ENCODE results near the gene RPP14. TPM values are rescaled to one million over a fixed set of nuclear protein-coding genes. Genes with fewer than 3 reads are reported as not detected.
A peak's percentile ranks its signal among the peaks of the same experiment; 100 is the strongest.

RPP14 gene
- total and polyA plus RNA-seq, 2 donors (not counting 1 experiment from before 2014, with no cell fraction given) = 10.6 to 17.1 TPM

GRCh38 chr3:58340594-58341244, 34.7 kb downstream of the RPP14 start:
- TF ChIP-seq EZH2 (IDR thresholded peaks at IDR 0.05; ENCODE audit: low read length, missing control alignments) (no peak), CTCF (conservative IDR thresholded peaks at IDR 0.05 in 1 of 2, IDR thresholded peaks at IDR 0.05 in 1 of 2; ENCODE audit: low read depth in 1 of 2, low read length in 2 of 2) (no peak)
- no peaks in the 10 kb centered on the region for H3K9me3 ChIP-seq (ENCODE audit: control insufficient read depth, insufficient read depth, low read depth, low read length)
- no peak overlapping the region for H3K9ac ChIP-seq (ENCODE audit: insufficient read depth, low read length)
- no peaks in the 10 kb centered on the region for H4K20me1 ChIP-seq (ENCODE audit: control insufficient read depth, extremely low read depth, insufficient read depth, low read length)
- no peak overlapping the region for H3K4me2 ChIP-seq (ENCODE audit: extremely low read depth, insufficient read depth, low read length)
- H3K36me3 ChIP-seq (ENCODE audit: control insufficient read depth, insufficient read depth, low read length) = peaks cover 1% of the 10 kb centered on the region
- no peak overlapping the region for H3K27ac ChIP-seq (ENCODE audit: insufficient read depth, low read length)
- peaks cover 11% of the 10 kb centered on the region for H3K4me1 ChIP-seq (ENCODE audit: control insufficient read depth, extremely low read depth, insufficient read depth, low read length)
- H3K27me3 ChIP-seq (ENCODE audit: control insufficient read depth, insufficient read depth, low read length) = no peaks in the 10 kb centered on the region
- H3K4me3 ChIP-seq (replicated peaks in 1 of 4; ENCODE audit: control extremely low read depth in 1 of 4, insufficient read depth in 1 of 4, low read depth in 3 of 4, low read length in 4 of 4) = no peak overlapping the region
- peaks cover 12% of the 10 kb centered on the region for H3K79me2 ChIP-seq (ENCODE audit: control insufficient read depth, insufficient read depth, low read length)
- H2AFZ ChIP-seq (ENCODE audit: low read length) = no peak overlapping the region
- DNase-seq (ENCODE audit: low read depth in 2 of 2) = no peak

- no peak overlapping the region for H3K4me2 ChIP-seq (ENCODE audit: extremely low read depth, insufficient read depth, low read length)
- H3K9me3 ChIP-seq (ENCODE audit: control insufficient read depth, insufficient read depth, low read depth, low read length) = no peaks in the 10 kb centered on the region
- peaks cover 9% of the 10 kb centered on the region for H3K79me2 ChIP-seq (ENCODE audit: control insufficient read depth, insufficient read depth, low read length)
- H3K9ac ChIP-seq (ENCODE audit: insufficient read depth, low read length) = no peak overlapping the region
- peak in 1 of 2 donors; percentile 18 for DNase-seq (ENCODE audit: low read depth in 2 of 2)
- H3K27me3 ChIP-seq (ENCODE audit: control insufficient read depth, insufficient read depth, low read length) = no peaks in the 10 kb centered on the region
- no peak overlapping the region for H2AFZ ChIP-seq (ENCODE audit: low read length)
- H3K36me3 ChIP-seq (ENCODE audit: control insufficient read depth, insufficient read depth, low read length) = peaks cover 1% of the 10 kb centered on the region
- TF ChIP-seq CTCF (conservative IDR thresholded peaks at IDR 0.05 in 1 of 2, IDR thresholded peaks at IDR 0.05 in 1 of 2; ENCODE audit: low read depth in 1 of 2, low read length in 2 of 2) (no peak), EZH2 (IDR thresholded peaks at IDR 0.05; ENCODE audit: low read length, missing control alignments) (no peak)
- no peaks in the 10 kb centered on the region for H4K20me1 ChIP-seq (ENCODE audit: control insufficient read depth, extremely low read depth, insufficient read depth, low read length)
- no peak overlapping the region for H3K27ac ChIP-seq (ENCODE audit: insufficient read depth, low read length)
- no peak overlapping the region for H3K4me3 ChIP-seq (replicated peaks in 1 of 4; ENCODE audit: control extremely low read depth in 1 of 4, insufficient read depth in 1 of 4, low read depth in 3 of 4, low read length in 4 of 4)
- H3K4me1 ChIP-seq (ENCODE audit: control insufficient read depth, extremely low read depth, insufficient read depth, low read length) = peaks cover 7% of the 10 kb centered on the region
Observed at GRCh38 chr3:58341376-58341775, 35.3 kb downstream of the RPP14 start.

GRCh38 chr3:58342676-58343075, 36.6 kb downstream of the RPP14 start:
- H3K4me2 ChIP-seq (ENCODE audit: extremely low read depth, insufficient read depth, low read length) = no peak overlapping the region
- no peaks in the 10 kb centered on the region for H3K27me3 ChIP-seq (ENCODE audit: control insufficient read depth, insufficient read depth, low read length)
- H3K79me2 ChIP-seq (ENCODE audit: control insufficient read depth, insufficient read depth, low read length) = peaks cover 5% of the 10 kb centered on the region
- H3K27ac ChIP-seq (ENCODE audit: insufficient read depth, low read length) = no peak overlapping the region
- no peak overlapping the region for H3K9ac ChIP-seq (ENCODE audit: insufficient read depth, low read length)
- no peak for DNase-seq (ENCODE audit: low read depth in 2 of 2)
- H3K4me1 ChIP-seq (ENCODE audit: control insufficient read depth, extremely low read depth, insufficient read depth, low read length) = peaks cover 4% of the 10 kb centered on the region
- no peak overlapping the region for H2AFZ ChIP-seq (ENCODE audit: low read length)
- H3K4me3 ChIP-seq (replicated peaks in 1 of 4; ENCODE audit: control extremely low read depth in 1 of 4, insufficient read depth in 1 of 4, low read depth in 3 of 4, low read length in 4 of 4) = no peak overlapping the region
- no peaks in the 10 kb centered on the region for H4K20me1 ChIP-seq (ENCODE audit: control insufficient read depth, extremely low read depth, insufficient read depth, low read length)
- TF ChIP-seq EZH2 (IDR thresholded peaks at IDR 0.05; ENCODE audit: low read length, missing control alignments) = no peak
- no peak for TF ChIP-seq CTCF (conservative IDR thresholded peaks at IDR 0.05 in 1 of 2, IDR thresholded peaks at IDR 0.05 in 1 of 2; ENCODE audit: low read depth in 1 of 2, low read length in 2 of 2)
- H3K36me3 ChIP-seq (ENCODE audit: control insufficient read depth, insufficient read depth, low read length) = peaks cover 1% of the 10 kb centered on the region
- no peaks in the 10 kb centered on the region for H3K9me3 ChIP-seq (ENCODE audit: control insufficient read depth, insufficient read depth, low read depth, low read length)

All from fibroblast of lung (primary cell).